Glutamatergic neuron (in vitro differentiated cells): Measurements from ENCODE around the gene UBE3C. TPM values are rescaled to one million over a fixed set of nuclear protein-coding genes. Genes with fewer than 3 reads are reported as not detected.
"Not testable (repeated sequence)": the region's sequence is repeated elsewhere in the genome, so short reads cannot be mapped to it uniquely, and the experiment has no call there.

ENCODE experiments used
- DNase-seq: peaks from one replicate; pipeline ENCODE4 v3.0.0; 2022
- H3K27ac Mint-ChIP-seq: one replicate; pipeline ENCODE4 v1.8.0; 2020; ENCODE audit warnings: mild to moderate bottlenecking, mixed read lengths, inconsistent platforms; ENCODE audit not compliant: unreplicated experiment
- H3K27me3 Mint-ChIP-seq: one replicate; pipeline ENCODE4 v1.8.0; 2020; ENCODE audit warnings: mild to moderate bottlenecking, moderate library complexity, mixed read lengths, inconsistent platforms; ENCODE audit not compliant: unreplicated experiment
- H3K36me3 Mint-ChIP-seq: one replicate; pipeline ENCODE4 v1.8.0; 2020; ENCODE audit warnings: mild to moderate bottlenecking, mixed read lengths, inconsistent platforms; ENCODE audit not compliant: unreplicated experiment
- H3K4me1 Mint-ChIP-seq: one replicate; pipeline ENCODE4 v1.8.0; 2020; ENCODE audit warnings: mild to moderate bottlenecking, low read depth, mixed read lengths, inconsistent platforms; ENCODE audit not compliant: unreplicated experiment
- H3K4me3 Mint-ChIP-seq: one replicate; pipeline ENCODE4 v1.8.0; 2020; ENCODE audit warnings: mild to moderate bottlenecking, mixed read lengths, inconsistent platforms; ENCODE audit not compliant: unreplicated experiment
- H3K9me3 Mint-ChIP-seq: one replicate; pipeline ENCODE4 v1.8.0; 2020; ENCODE audit warnings: mild to moderate bottlenecking, moderate library complexity, mixed read lengths, inconsistent platforms; ENCODE audit not compliant: unreplicated experiment
- CTCF ChIP-seq: fragments of 200-600 bp; sonication (generic); IDR thresholded peaks from one replicate; pipeline ENCODE4 v1.5.0; 2021; ENCODE audit not compliant: partially characterized antibody, unreplicated experiment
- total RNA-seq: library from RNA; stranded (reverse); fragmentation: NEBNext Ultra II Directional; extraction: Animal tissue kit (Norgen Biotek cat#: 25700); gene quantifications from one replicate; pipeline ENCODE4 v1.2.1, GENCODE V29; 2021; ENCODE audit not compliant: unreplicated experiment

Gene UBE3C
- total RNA-seq, 1 donor from 2014 or later: 52.5 TPM

- Mint-ChIP-seq H3K27ac (no peak overlapping the region), H3K4me1 (peaks cover 3% of the 10 kb centered on the region), H3K36me3 (peaks cover 11% of the 10 kb centered on the region), H3K27me3 (peaks cover 7% of the 10 kb centered on the region), H3K4me3 (no peak overlapping the region), H3K9me3 (peaks cover 4% of the 10 kb centered on the region)
- no peak for TF ChIP-seq CTCF
- no peak for DNase-seq
These were observed 41.7 kb upstream of the UBE3C start for GRCh38 chr7:157097056-157097329.

GRCh38 chr7:157097569-157097968 is 41.2 kb upstream of the UBE3C start:
- Mint-ChIP-seq H3K27ac (no peak overlapping the region), H3K4me1 (peaks cover 3% of the 10 kb centered on the region), H3K4me3 (no peak overlapping the region), H3K27me3 (peaks cover 9% of the 10 kb centered on the region), H3K36me3 (peaks cover 6% of the 10 kb centered on the region), H3K9me3 (peaks cover 4% of the 10 kb centered on the region)
- TF ChIP-seq CTCF: no peak
- no peak for DNase-seq

GRCh38 chr7:157100005-157100404 is 38.7 kb upstream of the UBE3C start:
- DNase-seq, H3K36me3 Mint-ChIP-seq, H3K4me1 Mint-ChIP-seq, H3K9me3 Mint-ChIP-seq, H3K27ac Mint-ChIP-seq, H3K27me3 Mint-ChIP-seq, H3K4me3 Mint-ChIP-seq: not testable (repeated sequence)

- not testable (repeated sequence) for H3K27me3 Mint-ChIP-seq, H3K9me3 Mint-ChIP-seq, DNase-seq, H3K4me1 Mint-ChIP-seq, H3K4me3 Mint-ChIP-seq, H3K27ac Mint-ChIP-seq, H3K36me3 Mint-ChIP-seq
These were observed 35.1 kb upstream of the UBE3C start for GRCh38 chr7:157103641-157104040.

- H3K27ac Mint-ChIP-seq: no peak overlapping the region
- no peak for DNase-seq
- peaks cover 15% of the 10 kb centered on the region for H3K36me3 Mint-ChIP-seq
- TF ChIP-seq CTCF: no peak
- peaks cover 7% of the 10 kb centered on the region for H3K9me3 Mint-ChIP-seq
- H3K4me3 Mint-ChIP-seq: no peak overlapping the region
- H3K4me1 Mint-ChIP-seq: no peaks in the 10 kb centered on the region
- no peaks in the 10 kb centered on the region for H3K27me3 Mint-ChIP-seq
These were observed 27.4 kb upstream of the UBE3C start for GRCh38 chr7:157111311-157111710.

- TF ChIP-seq CTCF: no peak
- DNase-seq: no peak
- no peak overlapping the region for H3K4me3 Mint-ChIP-seq
- no peaks in the 10 kb centered on the region for H3K27me3 Mint-ChIP-seq
- H3K36me3 Mint-ChIP-seq: peaks cover 11% of the 10 kb centered on the region
- peaks cover 4% of the 10 kb centered on the region for H3K9me3 Mint-ChIP-seq
- no peaks in the 10 kb centered on the region for H3K4me1 Mint-ChIP-seq
- H3K27ac Mint-ChIP-seq: no peak overlapping the region
These were observed 26.0 kb upstream of the UBE3C start for GRCh38 chr7:157112706-157113105.
